HEK293T (cell line): ENCODE data around the gene FDXACB1.

Source experiments
- ARNT ChIP-seq: fragments of 450-650 bp; IDR thresholded peaks from 2 replicates; pipeline ENCODE4 v1.6.1; 2017; ENCODE audit warnings: mild to moderate bottlenecking
- BHLHE40 ChIP-seq: fragments of 450-650 bp; IDR thresholded peaks from 2 replicates; pipeline ENCODE4 v1.6.1; 2016; ENCODE audit warnings: mild to moderate bottlenecking, moderate library complexity, borderline replicate concordance
- ELF4 ChIP-seq: fragments of 450-650 bp; IDR thresholded peaks from 2 replicates; pipeline ENCODE4 v1.6.1; 2017; ENCODE audit warnings: antibody characterized with exemption
- FOXK2 ChIP-seq: fragments of 450-650 bp; IDR thresholded peaks from 2 replicates; pipeline ENCODE4 v1.6.1; 2016; ENCODE audit warnings: mild to moderate bottlenecking
- HDGF ChIP-seq: fragments of 450-650 bp; IDR thresholded peaks from 2 replicates; pipeline ENCODE4 v1.6.1; 2017; ENCODE audit warnings: antibody characterized with exemption, borderline replicate concordance
- NFRKB ChIP-seq: fragments of 450-650 bp; IDR thresholded peaks from 2 replicates; pipeline ENCODE4 v1.6.1; 2016; ENCODE audit warnings: mild to moderate bottlenecking, moderate library complexity
- PKNOX1 ChIP-seq: fragments of 450-650 bp; IDR thresholded peaks from 2 replicates; pipeline ENCODE4 v1.6.1; 2016
- SP1 ChIP-seq: fragments of 450-650 bp; IDR thresholded peaks from 2 replicates; pipeline ENCODE4 v1.6.1; 2017

- no peak for TF ChIP-seq SP1
- TF ChIP-seq ARNT, result no peak
- TF ChIP-seq NFRKB, result no peak
- no peak for TF ChIP-seq HDGF
- TF ChIP-seq PKNOX1, result no peak
- TF ChIP-seq BHLHE40, result no peak
- no peak for TF ChIP-seq FOXK2
- TF ChIP-seq ELF4, result no peak
Measured at GRCh38 chr11:111925953-111926352, 47.0 kb upstream of the FDXACB1 start.
